ENCODE data around the gene ZNF281.
"Not testable (repeated sequence)": the region's sequence is repeated elsewhere in the genome, so short reads cannot be mapped to it uniquely, and the experiment has no call there.

Gene ZNF281

GRCh38 chr1:200409761-200410565 lies at the start of gene ZNF281:
ZNF281 (minus strand) TSS chr1:200410036; CDS start chr1:200409705, 331 bp downstream.
- in situ Hi-C loops (cut with HindIII; ENCODE audit: low sequenced_read_pairs), result no loop called here

GRCh38 chr1:200458780-200459179 lies 48.9 kb upstream of the ZNF281 start:
- in situ Hi-C loops (cut with HindIII; ENCODE audit: low sequenced_read_pairs), result no loop called here

- in situ Hi-C loops (cut with HindIII; ENCODE audit: low sequenced_read_pairs), result no loop called here
Observed at GRCh38 chr1:200457810-200458209, 48.0 kb upstream of the ZNF281 start.

GRCh38 chr1:200454425-200454824 lies 44.6 kb upstream of the ZNF281 start:
- in situ Hi-C loops (cut with HindIII; ENCODE audit: low sequenced_read_pairs), result loop anchor here (5.0 kb wide), 1 partner anchor 67 kb away; no protein-coding TSS in a partner anchor

- in situ Hi-C loops (cut with HindIII; ENCODE audit: low sequenced_read_pairs), result loop anchor here (5.0 kb wide), 1 partner anchor 66 kb away; no protein-coding TSS in a partner anchor
Observed at GRCh38 chr1:200453553-200453905, 43.7 kb upstream of the ZNF281 start.

- in situ Hi-C loops (cut with HindIII; ENCODE audit: low sequenced_read_pairs), result loop anchor here (5.0 kb wide), 1 partner anchor 66 kb away; no protein-coding TSS in a partner anchor
Observed at GRCh38 chr1:200452850-200453552, 43.2 kb upstream of the ZNF281 start.

GRCh38 chr1:200448034-200448762 lies 38.4 kb upstream of the ZNF281 start:
- in situ Hi-C loops (cut with HindIII; ENCODE audit: low sequenced_read_pairs), result no loop called here

GRCh38 chr1:200445213-200445612 lies 35.4 kb upstream of the ZNF281 start:
- in situ Hi-C loops (cut with HindIII; ENCODE audit: low sequenced_read_pairs), result no loop called here

- in situ Hi-C loops (cut with HindIII; ENCODE audit: low sequenced_read_pairs), result no loop called here
Observed at GRCh38 chr1:200444478-200444877, 34.6 kb upstream of the ZNF281 start.

GRCh38 chr1:200443860-200444259 lies 34.0 kb upstream of the ZNF281 start:
- in situ Hi-C loops (cut with HindIII; ENCODE audit: low sequenced_read_pairs), result no loop called here

- in situ Hi-C loops (cut with HindIII; ENCODE audit: low sequenced_read_pairs), result no loop called here
Observed at GRCh38 chr1:200442537-200443156, 32.8 kb upstream of the ZNF281 start.

- in situ Hi-C loops (cut with HindIII; ENCODE audit: low sequenced_read_pairs), result no loop called here
Observed at GRCh38 chr1:200442023-200442422, 32.2 kb upstream of the ZNF281 start.

GRCh38 chr1:200438911-200439310 lies 29.1 kb upstream of the ZNF281 start:
- in situ Hi-C loops (cut with HindIII; ENCODE audit: low sequenced_read_pairs), result no loop called here

GRCh38 chr1:200438413-200438812 lies 28.6 kb upstream of the ZNF281 start:
- in situ Hi-C loops (cut with HindIII; ENCODE audit: low sequenced_read_pairs), result not testable (repeated sequence)

- in situ Hi-C loops (cut with HindIII; ENCODE audit: low sequenced_read_pairs), result no loop called here
Observed at GRCh38 chr1:200437556-200438203, 27.8 kb upstream of the ZNF281 start.

- in situ Hi-C loops (cut with HindIII; ENCODE audit: low sequenced_read_pairs), result no loop called here
Observed at GRCh38 chr1:200437088-200437487, 27.3 kb upstream of the ZNF281 start.

GRCh38 chr1:200436436-200436835 lies 26.6 kb upstream of the ZNF281 start:
- in situ Hi-C loops (cut with HindIII; ENCODE audit: low sequenced_read_pairs), result no loop called here

- in situ Hi-C loops (cut with HindIII; ENCODE audit: low sequenced_read_pairs), result no loop called here
Observed at GRCh38 chr1:200435200-200435780, 25.5 kb upstream of the ZNF281 start.

- in situ Hi-C loops (cut with HindIII; ENCODE audit: low sequenced_read_pairs), result no loop called here
Observed at GRCh38 chr1:200433586-200433985, 23.8 kb upstream of the ZNF281 start.

GRCh38 chr1:200432586-200432985 lies 22.8 kb upstream of the ZNF281 start:
- in situ Hi-C loops (cut with HindIII; ENCODE audit: low sequenced_read_pairs), result no loop called here
